Activated B cell treated with CpG ODN at 0.5 μM for 24 hours (primary cell): ENCODE data around the gene PRODH2. TPM values are rescaled to one million over a fixed set of nuclear protein-coding genes. Genes with fewer than 3 reads are reported as not detected.

Experiments
- ATAC-seq: fragments of 200-7000 bp; cut with Tn5 transposase; one replicate; pipeline ENCODE4 v1.10.0; 2021; ENCODE audit warnings: low read depth, mild to moderate bottlenecking, moderate library complexity
- CTCF ChIA-PET: fragments of 350-600 bp; sonication (Branson Sonifier 250); formaldehyde crosslinking; loops from one replicate; lab custom pipeline; 2021; ENCODE audit warnings: antibody characterized with exemption; lab: Charles Lee
- POLR2A ChIA-PET: fragments of 350-600 bp; sonication (Branson Sonifier 250); formaldehyde crosslinking; loops from one replicate; lab custom pipeline; 2021; ENCODE audit warnings: antibody characterized with exemption; lab: Charles Lee
- DNase-seq: peaks from one replicate; pipeline ENCODE4 v3.0.0; 2022
- H3K27ac Mint-ChIP-seq: one replicate; pipeline ENCODE4 v1.8.0; 2020; ENCODE audit warnings: mixed read lengths
- H3K27me3 Mint-ChIP-seq: one replicate; pipeline ENCODE4 v1.8.0; 2021; ENCODE audit warnings: mixed read lengths
- H3K36me3 Mint-ChIP-seq: one replicate; pipeline ENCODE4 v1.8.0; 2021; ENCODE audit warnings: low read depth, mixed read lengths
- H3K4me1 Mint-ChIP-seq: one replicate; pipeline ENCODE4 v1.8.0; 2021; ENCODE audit warnings: mixed read lengths
- H3K4me3 Mint-ChIP-seq: one replicate; pipeline ENCODE4 v1.8.0; 2020; ENCODE audit warnings: mild to moderate bottlenecking, mixed read lengths
- H3K9me3 Mint-ChIP-seq: one replicate; pipeline ENCODE4 v1.8.0; 2020; ENCODE audit warnings: mixed read lengths
- intact Hi-C: fragments of 100-400 bp; cut with micrococcal nuclease; formaldehyde crosslinking; loops from one replicate; pipeline ENCODE4 v1.15.1; 2024
- total RNA-seq: library from RNA; stranded (reverse); gene quantifications from 2 replicates; pipeline ENCODE4 v1.2.3, GENCODE V29; 2022
- TF ChIP-seq, protein P1 (sequence below): fragments of 200-600 bp; IDR thresholded peaks from one replicate; pipeline ENCODE4 v1.8.0; 2022; ENCODE audit warnings: antibody characterized with exemption, mild to moderate bottlenecking

The PRODH2 gene
- total RNA-seq, 1 donor from 2014 or later, result not detected

DNA sequence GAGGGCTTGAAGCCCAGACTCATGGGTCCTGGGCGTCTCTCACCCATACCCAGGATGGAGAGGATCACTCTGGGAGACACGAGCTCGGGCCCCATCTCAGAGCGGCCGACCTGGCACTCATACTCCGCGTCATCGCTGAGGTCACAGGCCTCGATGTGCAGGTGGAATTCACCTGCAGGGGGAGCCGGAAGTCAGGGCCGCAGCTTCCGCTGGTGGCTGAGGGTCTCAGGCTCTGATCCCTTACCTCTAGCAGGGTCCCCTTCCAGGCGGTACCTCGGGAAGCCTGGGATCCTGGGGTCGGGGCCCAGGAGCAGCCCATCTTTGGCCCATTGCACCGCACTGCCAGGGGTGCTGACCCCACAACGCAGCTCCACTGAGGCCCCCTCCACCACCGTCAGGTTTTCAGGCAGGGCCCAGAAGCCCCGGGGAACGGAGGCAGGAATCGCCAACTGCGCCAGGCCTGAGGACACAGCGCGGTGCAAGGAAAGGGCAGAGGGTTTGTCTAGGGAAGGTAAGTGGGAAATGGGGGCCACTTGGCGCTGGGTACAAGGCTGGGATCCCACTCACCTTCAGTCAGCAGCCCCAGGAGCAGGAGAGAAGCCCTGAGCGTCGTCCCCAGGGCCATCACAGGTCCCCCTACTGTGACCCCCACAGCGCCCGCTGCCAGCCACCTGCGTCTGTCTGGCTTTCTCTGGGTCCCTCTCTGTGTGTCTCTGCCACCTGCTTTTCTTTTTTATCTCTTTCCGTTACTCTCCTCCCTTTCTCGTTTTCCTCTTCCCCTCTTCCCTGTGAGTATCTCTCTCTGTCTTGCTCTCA, 38.8 kb upstream of the PRODH2 start:
- H3K27ac Mint-ChIP-seq, result no peak overlapping the region
- no peak overlapping the region for H3K4me3 Mint-ChIP-seq
- H3K36me3 Mint-ChIP-seq, result no peaks in the 10 kb centered on the region
- DNase-seq (no peak), ATAC-seq (no peak)
- peaks cover 40% of the 10 kb centered on the region for H3K27me3 Mint-ChIP-seq
- peaks cover 6% of the 10 kb centered on the region for H3K4me1 Mint-ChIP-seq
- TF ChIP-seq, protein P1, sequence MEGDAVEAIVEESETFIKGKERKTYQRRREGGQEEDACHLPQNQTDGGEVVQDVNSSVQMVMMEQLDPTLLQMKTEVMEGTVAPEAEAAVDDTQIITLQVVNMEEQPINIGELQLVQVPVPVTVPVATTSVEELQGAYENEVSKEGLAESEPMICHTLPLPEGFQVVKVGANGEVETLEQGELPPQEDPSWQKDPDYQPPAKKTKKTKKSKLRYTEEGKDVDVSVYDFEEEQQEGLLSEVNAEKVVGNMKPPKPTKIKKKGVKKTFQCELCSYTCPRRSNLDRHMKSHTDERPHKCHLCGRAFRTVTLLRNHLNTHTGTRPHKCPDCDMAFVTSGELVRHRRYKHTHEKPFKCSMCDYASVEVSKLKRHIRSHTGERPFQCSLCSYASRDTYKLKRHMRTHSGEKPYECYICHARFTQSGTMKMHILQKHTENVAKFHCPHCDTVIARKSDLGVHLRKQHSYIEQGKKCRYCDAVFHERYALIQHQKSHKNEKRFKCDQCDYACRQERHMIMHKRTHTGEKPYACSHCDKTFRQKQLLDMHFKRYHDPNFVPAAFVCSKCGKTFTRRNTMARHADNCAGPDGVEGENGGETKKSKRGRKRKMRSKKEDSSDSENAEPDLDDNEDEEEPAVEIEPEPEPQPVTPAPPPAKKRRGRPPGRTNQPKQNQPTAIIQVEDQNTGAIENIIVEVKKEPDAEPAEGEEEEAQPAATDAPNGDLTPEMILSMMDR, result no peak
- intact Hi-C loops, result no loop called here
- POLR2A ChIA-PET, result no interaction called here
- no peaks in the 10 kb centered on the region for H3K9me3 Mint-ChIP-seq
- CTCF ChIA-PET, result no interaction called here

DNA sequence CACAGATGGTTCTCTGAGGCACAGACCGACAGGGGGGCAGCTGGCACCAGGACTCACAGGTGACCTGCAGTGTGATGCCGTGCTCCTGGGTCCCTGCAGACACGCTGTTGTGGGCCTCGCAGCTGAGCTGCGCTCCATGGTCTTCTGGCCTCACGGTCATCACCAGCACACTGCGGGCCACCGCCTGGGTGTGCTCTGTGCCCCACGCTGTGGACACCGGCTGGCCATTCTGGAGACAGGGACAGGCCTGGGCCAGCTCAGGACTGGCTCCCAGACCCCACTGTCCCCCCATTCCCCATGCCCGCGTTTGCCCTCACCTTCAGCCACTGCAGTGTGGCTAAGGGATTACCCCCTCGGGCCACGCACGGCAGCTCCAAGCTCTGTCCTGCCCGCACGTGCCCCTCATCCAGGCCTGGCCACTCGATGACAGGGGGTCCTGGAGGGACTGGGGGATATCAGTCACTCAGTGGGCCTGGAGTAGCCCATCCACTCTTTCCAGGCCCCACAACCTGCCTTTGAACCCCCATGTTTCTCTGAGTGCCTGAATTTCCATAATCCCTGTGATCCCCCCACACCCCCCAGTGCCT, 36.4 kb upstream of the PRODH2 start:
- POLR2A ChIA-PET, result no interaction called here
- no peak overlapping the region for H3K27ac Mint-ChIP-seq
- TF ChIP-seq, protein P1, result no peak
- DNase-seq (no peak), ATAC-seq (no peak)
- intact Hi-C loops, result no loop called here
- CTCF ChIA-PET, result no interaction called here
- H3K4me3 Mint-ChIP-seq, result no peak overlapping the region
- no peaks in the 10 kb centered on the region for H3K36me3 Mint-ChIP-seq
- no peaks in the 10 kb centered on the region for H3K9me3 Mint-ChIP-seq
- peaks cover 47% of the 10 kb centered on the region for H3K27me3 Mint-ChIP-seq
- peaks cover 18% of the 10 kb centered on the region for H3K4me1 Mint-ChIP-seq

DNA sequence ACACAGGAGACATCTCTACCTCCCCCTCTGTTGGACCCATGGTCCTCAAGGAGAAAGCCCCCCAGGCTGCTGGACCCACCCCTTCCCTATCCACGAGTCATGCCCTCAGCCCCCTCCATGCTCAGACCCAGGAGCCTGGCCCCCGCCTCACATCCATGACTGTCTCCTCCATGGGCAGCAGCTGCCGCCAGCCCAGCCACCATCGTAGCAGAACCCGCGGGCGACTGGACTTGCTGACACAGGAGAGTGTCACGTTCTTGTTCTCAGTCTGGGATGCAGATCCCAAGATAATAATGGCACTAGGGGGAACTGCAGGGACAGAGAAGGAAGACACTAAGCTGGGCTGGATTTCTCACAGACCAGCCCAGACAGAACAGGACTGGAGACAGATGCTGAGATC, 35.8 kb upstream of the PRODH2 start:
- ATAC-seq (no peak), DNase-seq (no peak)
- no peak overlapping the region for H3K27ac Mint-ChIP-seq
- H3K4me1 Mint-ChIP-seq, result peaks cover 18% of the 10 kb centered on the region
- TF ChIP-seq, protein P1, result no peak
- H3K36me3 Mint-ChIP-seq, result no peaks in the 10 kb centered on the region
- H3K9me3 Mint-ChIP-seq, result no peaks in the 10 kb centered on the region
- H3K4me3 Mint-ChIP-seq, result no peak overlapping the region
- intact Hi-C loops, result no loop called here
- ChIA-PET CTCF (no interaction called here), POLR2A (no interaction called here)
- H3K27me3 Mint-ChIP-seq, result peaks cover 52% of the 10 kb centered on the region

DNA sequence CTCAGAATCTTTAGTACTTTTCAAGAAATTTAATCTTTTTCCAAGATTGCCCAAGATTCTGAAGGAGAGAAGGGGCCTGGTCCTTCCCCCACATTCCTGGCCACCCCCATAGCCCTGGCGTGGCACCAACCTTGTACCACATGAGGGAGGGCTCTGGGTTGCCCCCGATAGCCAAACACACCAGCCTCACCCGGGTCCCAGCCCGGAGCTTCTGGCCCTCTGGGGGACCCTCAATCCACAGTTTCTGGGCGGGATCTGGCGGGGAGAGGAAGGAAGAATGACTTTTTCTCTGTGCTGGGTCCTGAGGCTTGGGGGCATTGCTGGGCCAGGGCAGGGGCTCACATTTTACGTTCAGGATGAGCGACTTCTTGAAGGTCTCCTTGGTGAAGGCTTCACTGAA, 35.3 kb upstream of the PRODH2 start:
- intact Hi-C loops, result no loop called here
- H3K4me3 Mint-ChIP-seq, result no peak overlapping the region
- ATAC-seq, result no peak
- no peaks in the 10 kb centered on the region for H3K9me3 Mint-ChIP-seq
- H3K27me3 Mint-ChIP-seq, result peaks cover 54% of the 10 kb centered on the region
- CTCF ChIA-PET, result no interaction called here
- no peak for DNase-seq
- H3K27ac Mint-ChIP-seq, result no peak overlapping the region
- no peaks in the 10 kb centered on the region for H3K36me3 Mint-ChIP-seq
- peaks cover 18% of the 10 kb centered on the region for H3K4me1 Mint-ChIP-seq
- TF ChIP-seq, protein P1, result no peak
- POLR2A ChIA-PET, result no interaction called here

DNA sequence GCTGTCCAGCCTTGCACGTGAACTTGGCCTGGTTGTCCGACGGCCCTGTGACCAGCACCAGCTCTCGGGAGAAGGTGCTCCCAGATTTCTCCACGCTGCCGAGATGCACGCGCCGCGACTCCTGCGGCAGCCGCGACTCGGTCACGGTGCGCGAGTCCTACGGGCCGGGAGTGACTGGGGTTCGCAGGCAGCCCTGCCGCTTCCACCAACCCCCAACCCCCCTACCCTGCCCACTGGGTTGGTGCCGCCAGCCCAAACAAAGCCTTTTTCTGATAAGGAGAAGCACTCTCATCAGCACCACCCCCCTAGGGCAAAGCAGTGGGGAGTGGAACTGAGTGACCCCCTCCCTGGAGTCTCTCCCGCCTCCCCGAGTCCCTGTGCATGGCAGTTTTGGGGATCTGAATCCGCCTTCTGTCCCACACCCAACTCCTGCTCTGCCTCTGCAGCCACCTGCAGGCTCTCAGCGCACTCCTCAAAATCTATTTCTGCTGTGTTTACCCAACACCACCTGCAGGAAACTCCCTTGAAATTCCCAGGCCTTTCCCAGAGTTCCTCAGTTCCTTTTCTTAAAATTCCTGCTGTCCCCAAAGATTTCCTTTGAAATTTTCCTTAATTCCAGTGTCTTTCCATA, 33.5 kb upstream of the PRODH2 start:
- Mint-ChIP-seq H3K36me3 (no peaks in the 10 kb centered on the region), H3K4me3 (peak overlapping the region; percentile 29), H3K4me1 (peaks cover 16% of the 10 kb centered on the region), H3K27ac (no peak overlapping the region), H3K27me3 (peaks cover 57% of the 10 kb centered on the region), H3K9me3 (no peaks in the 10 kb centered on the region)
- DNase-seq (no peak), ATAC-seq (no peak)
- intact Hi-C loops, result no loop called here
- TF ChIP-seq, protein P1, result no peak
- CTCF ChIA-PET, result no interaction called here
- POLR2A ChIA-PET, result no interaction called here
